Measurements from ENCODE around the gene FMNL2.
"Not testable (repeated sequence)": the region's sequence is repeated elsewhere in the genome, so short reads cannot be mapped to it uniquely, and the experiment has no call there.

- not testable (repeated sequence) for TF ChIP-seq ZNF558 (tag by site-specific recombination; IDR thresholded peaks at IDR 0.05); CTCF (tag by site-specific recombination; IDR thresholded peaks at IDR 0.05); REST (tag by site-specific recombination; IDR thresholded peaks at IDR 0.05); ZNF530 (tag by site-specific recombination; IDR thresholded peaks at IDR 0.05; ENCODE audit: low read depth); TSHZ1 (tag by site-specific recombination; IDR thresholded peaks at IDR 0.05; ENCODE audit: borderline replicate concordance); ZNF274 (IDR thresholded peaks at IDR 0.05; ENCODE audit: low read length); ZNF274 (tag by site-specific recombination; IDR thresholded peaks at IDR 0.05; ENCODE audit: borderline replicate concordance)
Measured at GRCh38 chr2:152522446-152522845, 187.5 kb downstream of the FMNL2 start.

All from HEK293 (cell line).